Heart left ventricle (tissue), 16 donors: ENCODE results near the gene VPS39. TPM values are rescaled to one million over a fixed set of nuclear protein-coding genes. Genes with fewer than 3 reads are reported as not detected.
A peak's percentile ranks its signal among the peaks of the same experiment; 100 is the strongest.

ENCODE experiments used
- ATAC-seq, 4 donors: fragments of 200-7000 bp; cut with Tn5 transposase; one replicate each; pipeline ENCODE4 v1.9.1; 2020 to 2022; ENCODE audit warnings: moderate library complexity in 4 of 4, mild to moderate bottlenecking in 3 of 4, moderate number of reproducible peaks in 1 of 4
- DNase-seq, 5 donors: peaks; one replicate each; pipeline ENCODE4 v3.0.0-alpha.2; 2020
- H3K27ac ChIP-seq, 12 donors: fragments of 200-600 bp; sonication (generic) in 4 of 12; one replicate each; pipeline versions ENCODE4 v1.5.0 to v1.8.0; 2016 to 2022; ENCODE audit warnings: mild to moderate bottlenecking in 2 of 12
- H3K27me3 ChIP-seq, 9 donors: fragments of 200-600 bp; sonication (generic) in 2 of 9; one replicate each; pipeline versions ENCODE4 v1.5.1 to v1.8.0; 2016 to 2022; ENCODE audit warnings: mild to moderate bottlenecking in 3 of 9
- H3K36me3 ChIP-seq, 9 donors: fragments of 200-600 bp; sonication (generic) in 2 of 9; one replicate each; pipeline versions ENCODE4 v1.5.0 to v1.8.0; 2018 to 2022; ENCODE audit warnings: mild to moderate bottlenecking in 2 of 9
- H3K4me1 ChIP-seq, 12 donors: fragments of 200-600 bp; sonication (generic) in 4 of 12; one replicate each; pipeline versions ENCODE4 v1.5.0 to v1.8.0; 2016 to 2022; ENCODE audit warnings: mild to moderate bottlenecking in 3 of 12
- H3K4me3 ChIP-seq, 12 donors: fragments of 200-600 bp; sonication (generic) in 4 of 12; one replicate each; pipeline versions ENCODE4 v1.5.0 to v1.8.0; 2017 to 2022; ENCODE audit warnings: mild to moderate bottlenecking in 9 of 12, moderate library complexity in 4 of 12
- H3K9me3 ChIP-seq, 12 donors: fragments of 200-600 bp; sonication (generic) in 4 of 12; one replicate each; pipeline versions ENCODE4 v1.5.0 to v1.8.0; 2016 to 2022; ENCODE audit warnings: mild to moderate bottlenecking in 1 of 12
- CTCF ChIP-seq, 12 donors: fragments of 200-600 bp; sonication (generic) in 4 of 12; IDR thresholded peaks; one replicate each; pipeline versions ENCODE4 v1.5.0 to v1.8.0; 2018 to 2022; ENCODE audit warnings: antibody characterized with exemption in 12 of 12, mild to moderate bottlenecking in 5 of 12
- POLR2A ChIP-seq, 2 donors: fragments of 450-650 bp; IDR thresholded peaks; one replicate each; pipeline ENCODE4 v1.6.1; 2017; ENCODE audit warnings: antibody characterized with exemption in 2 of 2, mild to moderate bottlenecking in 2 of 2, moderate library complexity in 2 of 2
- WGBS, 4 donors: extraction: QIAGEN DNeasy Blood & Tissue Kit in 2 of 4; methylation state at CpG; one replicate each; pipeline versions ENCODE4 v1.1.5 to v1.1.7; 2013 to 2018; 5-methylcytosine and 5-hydroxymethylcytosine counted together
- intact Hi-C, 10 donors: fragments of 100-400 bp; cut with DNase I; formaldehyde crosslinking; loops; one replicate each; pipeline versions ENCODE4 v1.11.1 to v1.14.2; 2022
- polyA plus RNA-seq, 2 donors: library from polyadenylated mRNA; stranded (reverse); fragments of 200-250 nt; gene quantifications; one replicate each; pipeline ENCODE4 v1.2.3, GENCODE V29; 2013
- total RNA-seq, 9 donors: library from RNA; depleted of rRNA in 2 of 9; stranded (reverse); fragments of >200 nt in 2 of 9; fragmentation: NEBNext Ultra II Directional in 3 of 9; extraction: Animal tissue kit (Norgen Biotek cat#: 25700) in 3 of 9; gene quantifications; one replicate each; pipeline versions ENCODE4 v1.1.0 to v1.2.4, GENCODE V29; 2016 to 2023
- donor health status: ischemic (EF 13 %, LVEDD 7.1; RV severe dilation, severe dysfunction).
- donor health status: healthy with polysubstance abuse.
- donor health status: DM: no; HTN: yes; CAD: no.
- donor health status: DM: no; HTN: no; CAD: no.
- donor health status: ischemic (EF 25% LVEDD 6.9; RV normal size, moderate dysfunction).
- donor health status: ischemic (EF 25% LVEDD 5.7; RV mildly dilated, moderate dysfunction).
- donor health status: healthy.
- donor health status: DM: yes; HTN: yes; CAD: no.
- donor health status: ischemic (EF 35%, LVEDD 5.7; RV mildly dilated, moderate dysfunction).
- donor health status: nonischemic (EF 11% LVEDD 7.7; RV severe dilation, severe dysfunction).
- donor health status: DM: yes; HTN: yes; CAD: no.
- donor health status: PGD.
- donor health status: ischemic (EF 29% LVEDD 5.4; RV normal size, mild dysfunction).
- donor health status: nonischemic (EF 23%, LVEDD 6.1; RV moderate dilation, normal function).

Gene VPS39
- total and polyA plus RNA-seq, 11 donors: 33.8 to 59.9 (median 48.0) TPM

GRCh38 chr15:42171122-42171521 lies 37.0 kb downstream of the VPS39 start:
- Histone ChIP-seq H3K4me1 (peaks cover 0 to 32% (median 11%) of the 10 kb centered on the region in 12 donors), H3K4me3 (no peak overlapping the region), H3K27ac (peak overlapping the region in 8 of 12 donors; percentile 19 to 75 (median 46)), H3K36me3 (peaks cover 0 to 100% (median 98%) of the 10 kb centered on the region in 9 donors), H3K9me3 (no peaks in the 10 kb centered on the region), H3K27me3 (no peaks in the 10 kb centered on the region)
- intact Hi-C loops: no loop called here
- WGBS, 4 donors: 0 to 39% (median 27%) methylated on average over 1 of the region's 1 CpG
- DNase-seq (no peak), ATAC-seq (peak in 3 of 4 donors; percentile 14 to 72 (median 63))
- TF ChIP-seq POLR2A (IDR thresholded peaks at IDR 0.05): no peak
- TF ChIP-seq CTCF (IDR thresholded peaks at IDR 0.05): no peak

GRCh38 chr15:42166225-42166940 lies 41.7 kb downstream of the VPS39 start:
- TF ChIP-seq CTCF (IDR thresholded peaks at IDR 0.05) (no peak), POLR2A (IDR thresholded peaks at IDR 0.05) (no peak)
- Histone ChIP-seq H3K27me3 (no peaks in the 10 kb centered on the region), H3K4me3 (no peak overlapping the region), H3K4me1 (peaks cover 0 to 8% (median 5%) of the 10 kb centered on the region in 12 donors), H3K9me3 (no peaks in the 10 kb centered on the region), H3K36me3 (peaks cover 0 to 100% (median 99%) of the 10 kb centered on the region in 9 donors), H3K27ac (no peak overlapping the region)
- DNase-seq: no peak
- ATAC-seq: no peak
- WGBS, 4 donors: 86 to 92% (median 89%) methylated on average over 13 of the region's 13 CpGs
- intact Hi-C loops: no loop called here

DNA sequence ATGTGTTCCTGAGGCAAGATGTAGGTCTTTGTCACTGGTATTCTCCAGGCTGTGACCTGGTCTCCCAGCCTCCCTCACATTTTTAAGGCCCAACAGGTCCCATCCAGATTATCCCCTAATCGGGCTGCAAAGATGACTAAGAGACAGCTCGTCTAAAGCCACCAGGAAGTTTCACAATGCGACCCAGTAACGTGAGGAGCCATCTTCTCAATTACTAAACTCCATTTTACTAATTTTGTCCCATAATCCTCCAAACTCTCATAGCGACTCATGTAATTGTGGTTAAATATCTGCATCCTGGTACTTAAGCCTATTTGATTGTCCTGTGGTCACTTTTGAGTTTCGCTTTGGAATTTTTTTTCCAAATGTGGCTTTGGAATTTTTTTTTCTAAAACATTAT lies 43.0 kb downstream of the VPS39 start:
- ATAC-seq (no peak), DNase-seq (no peak)
- Histone ChIP-seq H3K27me3 (no peaks in the 10 kb centered on the region), H3K9me3 (no peaks in the 10 kb centered on the region), H3K36me3 (peaks cover 0 to 100% (median 100%) of the 10 kb centered on the region in 9 donors), H3K27ac (no peak overlapping the region), H3K4me3 (no peak overlapping the region), H3K4me1 (peaks cover 0 to under 1% (median 0%) of the 10 kb centered on the region in 12 donors)
- TF ChIP-seq CTCF (IDR thresholded peaks at IDR 0.05) (no peak), POLR2A (IDR thresholded peaks at IDR 0.05) (no peak)
- intact Hi-C loops: no loop called here
- 94 to 96% (median 95%) methylated on average over 6 of the region's 6 CpGs for WGBS, 4 donors

GRCh38 chr15:42163947-42164550 lies 44.1 kb downstream of the VPS39 start:
- Histone ChIP-seq H3K4me1 (peaks cover 0 to 10% (median 1%) of the 10 kb centered on the region in 12 donors), H3K27ac (no peak overlapping the region), H3K36me3 (peaks cover 0 to 100% (median 95%) of the 10 kb centered on the region in 9 donors), H3K27me3 (no peaks in the 10 kb centered on the region), H3K9me3 (no peaks in the 10 kb centered on the region), H3K4me3 (no peak overlapping the region)
- DNase-seq: no peak
- 60 to 65% (median 64%) methylated on average over 4 of the region's 4 CpGs for WGBS, 4 donors
- no peak for TF ChIP-seq CTCF (IDR thresholded peaks at IDR 0.05)
- TF ChIP-seq POLR2A (IDR thresholded peaks at IDR 0.05): no peak
- no peak for ATAC-seq
- intact Hi-C loops: no loop called here
